Endothelial cell of umbilical vein (primary cell): Measurements from ENCODE around the gene PCYT1B. TPM values are rescaled to one million over a fixed set of nuclear protein-coding genes. Genes with fewer than 3 reads are reported as not detected.

Experiments used
- BruUV-seq: library from RNA; stranded (reverse); fragments of 400-500 nt; replicated peaks from 2 replicates; lab custom pipeline; 2021; lab: Mats Ljungman, UMichigan
- CTCF ChIA-PET: fragments of 300-600, 350-600 bp; sonication (Branson Sonifier 250); formaldehyde crosslinking; loops from one replicate; lab custom pipeline; 2021; ENCODE audit warnings: antibody characterized with exemption, inconsistent platforms; lab: Charles Lee
- POLR2A ChIA-PET: fragments of 300-600, 350-600 bp; sonication (Branson Sonifier 250); formaldehyde crosslinking; loops from one replicate; lab custom pipeline; 2021; ENCODE audit warnings: antibody characterized with exemption, inconsistent platforms; lab: Charles Lee
- DNase-seq: peaks from one replicate; pipeline ENCODE4 v3.0.0-alpha.2; 2011; ENCODE audit warnings: low read depth, low spot score
- FAIRE-seq: peaks from 2 replicates; lab custom pipeline; 2011; peaks lifted over from hg19 to GRCh38; lab: Jason Lieb, UNC
- H2AFZ ChIP-seq: 2 replicates; pipeline ENCODE4 v1.6.0; 2012; ENCODE audit warnings: low read depth, low read length, control low read depth, inconsistent platforms
- H3K27ac ChIP-seq: 2 replicates; pipeline ENCODE4 v1.5.1; 2011; ENCODE audit warnings: low read depth, mild to moderate bottlenecking, control low read depth, low read length, moderate library complexity; ENCODE audit not compliant: insufficient read depth
- H3K27me3 ChIP-seq, 2 experiments: 2 replicates each; pipeline versions ENCODE4 v1.6.0 to v1.6.1; 2011; ENCODE audit warnings: low read length in 2 of 2, mixed read lengths in 1 of 2; ENCODE audit not compliant: control insufficient read depth in 2 of 2, insufficient read depth in 2 of 2
- H3K36me3 ChIP-seq, 2 experiments: 2 replicates in 1 of 2; 3 replicates in 1 of 2; pipeline ENCODE4 v1.5.1; 2011; ENCODE audit warnings: low read length in 2 of 2, mild to moderate bottlenecking in 1 of 2, moderate library complexity in 1 of 2; ENCODE audit not compliant: control insufficient read depth in 2 of 2, insufficient read depth in 2 of 2; ENCODE audit errors: extremely low read depth in 1 of 2
- H3K4me1 ChIP-seq: 3 replicates; pipeline ENCODE4 v1.5.1; 2011; ENCODE audit warnings: mild to moderate bottlenecking, low read length; ENCODE audit not compliant: control insufficient read depth, insufficient read depth; ENCODE audit errors: extremely low read depth
- H3K4me2 ChIP-seq: 2 replicates; pipeline ENCODE4 v1.6.1; 2011; ENCODE audit warnings: low read length, control low read depth, mixed read lengths; ENCODE audit not compliant: insufficient read depth
- H3K4me3 ChIP-seq, 3 experiments: fragments of 200-600 bp in 1 of 3; sonication (generic), shearing (Covaris generic) in 1 of 3; replicated peaks in 1 of 3; 2 replicates each; pipeline ENCODE4 v1.5.1; 2011 to 2016; ENCODE audit warnings: control low read depth in 3 of 3, low read length in 3 of 3, mild to moderate bottlenecking in 2 of 3, inconsistent platforms in 1 of 3, low read depth in 1 of 3, moderate library complexity in 1 of 3; ENCODE audit not compliant: insufficient read depth in 1 of 3
- H3K79me2 ChIP-seq: 2 replicates; pipeline ENCODE4 v1.6.0; 2012; ENCODE audit warnings: low read length, inconsistent platforms; ENCODE audit not compliant: control insufficient read depth, insufficient read depth
- H3K9ac ChIP-seq: replicated peaks from 2 replicates; pipeline ENCODE3; 2011; ENCODE audit warnings: low read length, control low read depth; ENCODE audit not compliant: insufficient read depth; ENCODE audit errors: extremely low read depth
- H3K9me1 ChIP-seq: replicated peaks from 3 replicates; pipeline ENCODE4 v1.6.0; 2011; ENCODE audit warnings: mild to moderate bottlenecking, low read length; ENCODE audit not compliant: control insufficient read depth, insufficient read depth; ENCODE audit errors: extremely low read depth
- H3K9me3 ChIP-seq: replicated peaks from 2 replicates; pipeline ENCODE4 v1.5.1; 2012; ENCODE audit warnings: low read length, inconsistent platforms; ENCODE audit not compliant: control insufficient read depth, insufficient read depth
- H4K20me1 ChIP-seq: replicated peaks from 2 replicates; pipeline ENCODE3; 2011; ENCODE audit warnings: mild to moderate bottlenecking, low read length; ENCODE audit not compliant: control insufficient read depth, insufficient read depth; ENCODE audit errors: extremely low read depth
- EZH2 ChIP-seq: IDR thresholded peaks from 2 replicates; pipeline ENCODE4 v1.6.1; 2012; ENCODE audit warnings: borderline replicate concordance, low read depth, mild to moderate bottlenecking, moderate library complexity, low read length, inconsistent platforms; ENCODE audit not compliant: severe bottlenecking
- FOS ChIP-seq: IDR thresholded peaks from 2 replicates; pipeline ENCODE4 v1.6.1; 2011; ENCODE audit warnings: mild to moderate bottlenecking, low read length, moderate library complexity, borderline replicate concordance; ENCODE audit not compliant: insufficient read depth
- GATA2 ChIP-seq: IDR thresholded peaks from 2 replicates; pipeline ENCODE4 v1.7.0; 2011; ENCODE audit warnings: low read depth, mild to moderate bottlenecking, moderate library complexity, mixed read lengths, low read length; ENCODE audit not compliant: insufficient read length, insufficient read depth
- JUN ChIP-seq: IDR thresholded peaks from 2 replicates; pipeline ENCODE4 v1.6.1; 2011; ENCODE audit warnings: borderline replicate concordance, low read depth; ENCODE audit not compliant: insufficient read length, insufficient read depth
- MYC ChIP-seq: IDR thresholded peaks from one replicate; pipeline ENCODE4 v1.6.1; 2011; ENCODE audit warnings: mild to moderate bottlenecking, low read depth, low read length
- POLR2A ChIP-seq: IDR thresholded peaks from 2 replicates; pipeline ENCODE4 v1.6.1; 2012; ENCODE audit warnings: low read depth, mild to moderate bottlenecking, control low read depth, low read length
- POLR2AphosphoS5 ChIP-seq: IDR thresholded peaks from 2 replicates; pipeline ENCODE4 v1.6.1; 2012; ENCODE audit warnings: low read depth, mild to moderate bottlenecking, control low read depth, low read length, moderate library complexity; ENCODE audit not compliant: insufficient read depth
- dilution Hi-C: fragments of 300-500 bp; cut with MboI; formaldehyde crosslinking; loops from one replicate; pipeline ENCODE4 v1.15.0; 2019; ENCODE audit warnings: low sequenced_read_pairs; ENCODE audit not compliant: extremely low pct_ligation_motif_present
- intact Hi-C: fragments of 100-400 bp; cut with micrococcal nuclease; formaldehyde crosslinking; loops from one replicate; pipeline ENCODE4 v1.10.0; 2022
- polyA plus RNA-seq, 4 experiments: library from polyadenylated mRNA; depleted of rRNA in 3 of 4; stranded (reverse) in 3 of 4; unstranded in 1 of 4; fragments of >200 nt; gene quantifications; 2 replicates each; pipeline versions ENCODE4 v1.2.1 to v1.2.3, GENCODE V29; 2011 to 2012; ENCODE audit warnings: missing spikeins in 1 of 4
- total RNA-seq: library from RNA; stranded (reverse); gene quantifications from 2 replicates; pipeline ENCODE4 v1.2.3, GENCODE V29; 2021
- TF ChIP-seq, protein P1 (sequence below): IDR thresholded peaks from 2 replicates; pipeline ENCODE4 v1.6.1; 2011; ENCODE audit not compliant: insufficient read depth, insufficient read length
- TF ChIP-seq, protein P2 (sequence below), 2 donors: IDR thresholded peaks; 1 replicate in 1 of 2; 2 replicates in 1 of 2; pipeline ENCODE4 v1.5.1; 2011; ENCODE audit warnings: low read length in 2 of 2, mild to moderate bottlenecking in 2 of 2, moderate library complexity in 2 of 2, control low read depth in 1 of 2, inconsistent platforms in 1 of 2, low read depth in 1 of 2; ENCODE audit not compliant: insufficient read depth in 1 of 2; ENCODE audit errors: extremely low read depth in 1 of 2

Gene PCYT1B
- total and polyA plus RNA-seq, 2 donors (not counting 3 experiments of a cell fraction or from before 2014, with no cell fraction given) = 0.33 to 1.3 TPM

DNA sequence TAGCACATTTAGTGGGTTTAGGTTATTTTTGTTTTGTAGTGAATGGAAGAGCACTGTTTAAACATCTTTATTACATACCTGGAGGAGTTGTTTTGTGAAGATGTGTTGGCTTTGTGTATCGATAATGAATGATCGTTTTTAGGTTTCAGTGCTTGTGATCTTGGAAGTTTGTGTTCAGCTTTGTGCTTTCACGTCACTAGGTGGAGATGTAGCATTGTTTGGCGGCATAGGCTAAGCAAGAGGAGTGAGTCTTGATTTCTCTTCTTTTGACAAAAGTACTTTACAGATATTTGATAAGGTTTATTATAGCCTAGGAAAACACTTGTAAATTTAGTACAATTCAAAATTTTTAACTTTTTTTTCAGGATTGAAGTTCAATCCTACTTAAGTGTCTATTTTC is 131.7 kb downstream of the PCYT1B start:
- no peak for FAIRE-seq
- CTCF ChIA-PET = interaction anchor here (0.6 to 1.1 kb wide), 4 partner anchors 17 to 629 kb away, joined by 3 read pairs; no protein-coding TSS in a partner anchor

DNA sequence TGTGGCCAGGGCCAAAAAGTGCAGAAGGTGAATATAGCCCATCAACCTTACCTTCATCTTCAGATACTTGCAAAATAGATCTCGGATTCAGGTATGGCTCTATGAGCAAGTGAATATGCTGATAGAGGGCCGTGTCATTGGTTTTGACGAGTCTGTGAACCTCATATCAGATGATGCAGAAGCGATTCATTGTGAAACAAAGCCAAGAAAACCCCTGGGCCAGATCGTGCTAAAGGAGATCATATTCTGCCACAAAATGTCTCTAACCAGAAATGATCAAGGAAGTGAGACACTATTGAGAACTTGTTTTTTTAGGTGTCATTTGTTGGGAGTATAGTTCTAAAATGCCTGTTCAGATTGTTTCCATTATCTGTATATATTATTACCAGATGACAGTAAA is 133.7 kb downstream of the PCYT1B start:
- TF ChIP-seq FOS = no peak
- no peak for TF ChIP-seq POLR2AphosphoS5
- no peak for TF ChIP-seq EZH2
- TF ChIP-seq, protein P1, sequence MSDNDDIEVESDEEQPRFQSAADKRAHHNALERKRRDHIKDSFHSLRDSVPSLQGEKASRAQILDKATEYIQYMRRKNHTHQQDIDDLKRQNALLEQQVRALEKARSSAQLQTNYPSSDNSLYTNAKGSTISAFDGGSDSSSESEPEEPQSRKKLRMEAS = no peak
- no peak for TF ChIP-seq JUN
- no peak for TF ChIP-seq MYC
- no peak for TF ChIP-seq GATA2
- TF ChIP-seq POLR2A = no peak
- TF ChIP-seq, protein P2, sequence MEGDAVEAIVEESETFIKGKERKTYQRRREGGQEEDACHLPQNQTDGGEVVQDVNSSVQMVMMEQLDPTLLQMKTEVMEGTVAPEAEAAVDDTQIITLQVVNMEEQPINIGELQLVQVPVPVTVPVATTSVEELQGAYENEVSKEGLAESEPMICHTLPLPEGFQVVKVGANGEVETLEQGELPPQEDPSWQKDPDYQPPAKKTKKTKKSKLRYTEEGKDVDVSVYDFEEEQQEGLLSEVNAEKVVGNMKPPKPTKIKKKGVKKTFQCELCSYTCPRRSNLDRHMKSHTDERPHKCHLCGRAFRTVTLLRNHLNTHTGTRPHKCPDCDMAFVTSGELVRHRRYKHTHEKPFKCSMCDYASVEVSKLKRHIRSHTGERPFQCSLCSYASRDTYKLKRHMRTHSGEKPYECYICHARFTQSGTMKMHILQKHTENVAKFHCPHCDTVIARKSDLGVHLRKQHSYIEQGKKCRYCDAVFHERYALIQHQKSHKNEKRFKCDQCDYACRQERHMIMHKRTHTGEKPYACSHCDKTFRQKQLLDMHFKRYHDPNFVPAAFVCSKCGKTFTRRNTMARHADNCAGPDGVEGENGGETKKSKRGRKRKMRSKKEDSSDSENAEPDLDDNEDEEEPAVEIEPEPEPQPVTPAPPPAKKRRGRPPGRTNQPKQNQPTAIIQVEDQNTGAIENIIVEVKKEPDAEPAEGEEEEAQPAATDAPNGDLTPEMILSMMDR (IDR thresholded peaks at IDR 0.05; ENCODE audit: extremely low read depth in 1 of 2, insufficient read depth in 1 of 2, low read depth in 1 of 2, low read length in 2 of 2) = no peak
- Histone ChIP-seq H3K27me3 (no peaks in the 10 kb centered on the region), H3K36me3 (no peaks in the 10 kb centered on the region), H3K9me3 (no peaks in the 10 kb centered on the region), H3K4me3 (no peak overlapping the region), H3K9me1 (no peaks in the 10 kb centered on the region), H3K27ac (no peak overlapping the region), H3K79me2 (no peaks in the 10 kb centered on the region), H4K20me1 (no peaks in the 10 kb centered on the region), H3K9ac (no peak overlapping the region), H3K4me1 (no peaks in the 10 kb centered on the region), H3K4me2 (no peak overlapping the region), H2AFZ (no peak overlapping the region)
- ChIA-PET POLR2A (no interaction called here), CTCF (interaction anchor here (0.7 kb wide), 1 partner anchor 15 kb away, joined by 3 read pairs; no protein-coding TSS in a partner anchor)
- FAIRE-seq (no peak), DNase-seq (no peak)
- no TSS peak for BruUV-seq
- intact Hi-C loops (no loop called here), dilution Hi-C loops (no loop called here)

More for the DNA sequence above, 131.7 kb downstream of the PCYT1B start:
- Histone ChIP-seq H3K36me3 (no peaks in the 10 kb centered on the region), H3K9me3 (no peaks in the 10 kb centered on the region), H3K79me2 (no peaks in the 10 kb centered on the region), H3K9me1 (no peaks in the 10 kb centered on the region), H4K20me1 (no peaks in the 10 kb centered on the region), H3K4me3 (no peak overlapping the region), H2AFZ (no peak overlapping the region), H3K4me2 (no peak overlapping the region), H3K4me1 (no peaks in the 10 kb centered on the region), H3K27me3 (no peaks in the 10 kb centered on the region), H3K27ac (no peak overlapping the region), H3K9ac (no peak overlapping the region)
- dilution Hi-C loops = no loop called here
- intact Hi-C loops = loop anchor here (1.0 kb wide), 1 partner anchor 46 kb away; no protein-coding TSS in a partner anchor
- BruUV-seq = no TSS peak
- peak; percentile 33 for DNase-seq
- POLR2A ChIA-PET = no interaction called here
- TF ChIP-seq POLR2AphosphoS5 = no peak
- TF ChIP-seq, protein P2 (IDR thresholded peaks at IDR 0.05; ENCODE audit: extremely low read depth in 1 of 2, insufficient read depth in 1 of 2, low read depth in 1 of 2, low read length in 2 of 2) = peak in 1 of 2 donors; percentile 35
